ENCODE data around the gene CXCR3.

- TF ChIP-seq CTCF (IDR thresholded peaks at IDR 0.05) (no peak), POLR2A (IDR thresholded peaks at IDR 0.05) (no peak)
These were observed 14.2 kb downstream of the CXCR3 start for GRCh38 chrX:71604141-71604540.

Measured in transverse colon (tissue), 3 donors.